Measurements from ENCODE around the gene SUMO3.

Gene SUMO3

DNA sequence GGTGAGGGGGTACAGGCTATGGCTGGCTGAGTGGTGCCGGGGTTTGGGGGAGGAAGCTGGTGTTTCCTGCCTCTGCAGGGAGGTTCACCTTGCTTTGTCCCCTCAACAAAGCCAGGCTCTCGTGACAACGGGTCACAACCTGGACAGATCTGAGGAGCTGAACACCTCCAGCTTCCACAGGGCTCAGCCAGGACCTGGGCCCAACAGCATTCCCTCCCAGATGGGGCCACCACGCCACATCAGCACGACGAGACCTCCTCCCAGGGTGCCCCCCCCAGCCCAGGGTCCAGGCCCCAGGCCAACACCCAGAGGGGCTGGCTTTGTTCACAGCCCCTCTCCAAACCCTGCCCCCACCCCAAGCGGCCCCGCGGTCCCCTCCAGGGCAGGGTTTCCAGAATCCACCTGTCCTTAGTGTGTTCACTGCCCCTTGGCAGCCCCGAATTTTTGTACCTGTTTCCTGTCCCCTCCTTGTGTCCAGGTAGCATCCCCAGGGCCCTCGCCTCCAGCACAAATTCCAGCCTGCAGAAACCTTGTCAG lies 51.0 kb downstream of the SUMO3 start:
- no peak overlapping the region for H3K27ac ChIP-seq (ENCODE audit: insufficient read depth, low read length, poor library complexity, severe bottlenecking)
- peaks cover 16% of the 10 kb centered on the region for H3K4me1 ChIP-seq (ENCODE audit: control insufficient read depth, insufficient read depth, low read length, poor library complexity, severe bottlenecking)
- no peaks in the 10 kb centered on the region for H3K9me3 ChIP-seq (ENCODE audit: control insufficient read depth, low read length)
- H3K27me3 ChIP-seq (replicated peaks; ENCODE audit: control insufficient read depth, insufficient read depth, low read length, poor library complexity, severe bottlenecking) = no peaks in the 10 kb centered on the region
- no peak for DNase-seq
- peaks cover 24% of the 10 kb centered on the region for H3K36me3 ChIP-seq (ENCODE audit: control insufficient read depth, insufficient read depth, low read length)
- H3K4me3 ChIP-seq (ENCODE audit: insufficient read depth, low read depth, low read length, poor library complexity, severe bottlenecking) = no peak overlapping the region

DNA sequence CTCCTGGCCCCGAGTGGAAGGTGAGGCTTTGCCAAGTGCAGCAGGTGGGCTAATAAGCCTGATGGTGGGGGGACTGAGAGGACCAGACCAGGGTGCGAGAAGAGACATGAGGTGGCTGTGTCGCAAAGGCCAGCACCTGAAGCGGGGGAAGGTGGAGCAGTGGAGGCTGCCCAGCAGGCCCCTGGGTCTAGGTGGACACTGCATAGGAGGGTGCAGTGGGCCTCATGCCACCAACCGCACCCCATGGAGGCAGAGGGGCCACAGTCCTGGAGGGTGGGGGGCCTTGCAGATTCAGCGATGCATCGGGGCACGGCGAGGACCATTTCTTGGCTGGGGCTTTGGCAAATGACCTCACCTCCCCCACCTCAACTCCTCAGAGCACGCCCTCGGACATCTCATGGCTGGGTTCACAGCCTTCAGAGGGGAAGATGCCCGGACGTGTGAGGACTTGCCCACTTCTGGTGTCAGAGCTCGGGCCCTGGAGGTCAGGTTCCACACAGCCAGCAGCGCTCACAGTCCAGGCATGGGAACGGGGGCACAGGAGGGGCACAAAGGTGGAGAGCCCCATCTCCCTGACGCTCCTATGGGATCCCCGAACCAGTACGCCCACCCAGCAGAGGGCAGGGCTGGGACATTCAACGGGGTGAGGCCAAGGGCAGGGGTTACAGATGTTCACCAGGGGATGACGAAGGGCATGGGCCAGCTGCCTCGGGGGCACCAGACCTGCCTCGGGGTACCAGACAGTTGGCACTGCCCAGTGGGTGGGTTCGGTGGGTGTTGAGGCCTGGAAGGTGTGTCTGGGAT lies 51.6 kb downstream of the SUMO3 start:
- Histone ChIP-seq H3K27me3 (replicated peaks; ENCODE audit: control insufficient read depth, insufficient read depth, low read length, poor library complexity, severe bottlenecking) (no peaks in the 10 kb centered on the region), H3K9me3 (ENCODE audit: control insufficient read depth, low read length) (no peaks in the 10 kb centered on the region), H3K27ac (ENCODE audit: insufficient read depth, low read length, poor library complexity, severe bottlenecking) (peak overlapping the region; percentile 10), H3K4me1 (ENCODE audit: control insufficient read depth, insufficient read depth, low read length, poor library complexity, severe bottlenecking) (peaks cover 16% of the 10 kb centered on the region), H3K36me3 (ENCODE audit: control insufficient read depth, insufficient read depth, low read length) (peaks cover 18% of the 10 kb centered on the region), H3K4me3 (ENCODE audit: insufficient read depth, low read depth, low read length, poor library complexity, severe bottlenecking) (no peak overlapping the region)
- no peak for DNase-seq

DNA sequence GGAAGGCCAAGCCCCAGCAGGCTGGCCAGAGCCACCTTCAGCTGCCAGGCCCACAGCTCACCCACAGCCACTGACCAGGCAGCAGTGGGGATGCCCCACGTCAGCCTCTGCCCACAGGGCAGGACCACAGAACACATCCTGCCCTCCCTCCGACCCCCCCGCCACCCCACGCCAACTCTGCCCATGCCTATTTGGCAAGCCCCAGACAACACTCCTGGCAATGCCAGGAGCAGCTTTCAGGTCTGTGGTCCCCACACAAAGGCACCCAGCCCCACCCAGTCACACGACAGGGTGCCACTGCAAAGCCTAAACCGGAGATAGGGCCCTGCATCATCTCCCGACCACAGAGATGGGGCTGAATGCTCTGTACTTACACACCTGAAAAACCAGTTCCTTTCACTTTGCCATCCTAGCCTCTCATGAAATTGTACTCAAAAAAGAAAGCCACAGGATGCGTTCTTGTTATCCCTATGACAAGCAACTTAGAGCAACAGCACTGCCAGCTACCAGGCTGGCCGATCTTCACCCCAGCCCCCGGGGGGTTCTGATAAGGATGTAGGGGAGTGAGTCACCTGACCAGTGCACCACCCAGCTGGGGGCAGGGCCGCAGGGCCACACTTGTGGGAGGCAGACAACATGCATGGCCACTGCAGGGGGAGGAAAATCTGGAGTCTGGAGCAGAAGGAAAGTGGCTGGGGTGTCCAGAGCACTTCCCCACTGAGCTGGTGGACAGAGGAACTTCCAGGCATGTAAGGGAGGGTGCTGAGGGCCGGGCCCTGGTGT lies 52.4 kb downstream of the SUMO3 start:
- Histone ChIP-seq H3K27me3 (replicated peaks; ENCODE audit: control insufficient read depth, insufficient read depth, low read length, poor library complexity, severe bottlenecking) (no peaks in the 10 kb centered on the region), H3K36me3 (ENCODE audit: control insufficient read depth, insufficient read depth, low read length) (peaks cover 10% of the 10 kb centered on the region), H3K4me3 (ENCODE audit: insufficient read depth, low read depth, low read length, poor library complexity, severe bottlenecking) (no peak overlapping the region), H3K4me1 (ENCODE audit: control insufficient read depth, insufficient read depth, low read length, poor library complexity, severe bottlenecking) (peaks cover 16% of the 10 kb centered on the region), H3K27ac (ENCODE audit: insufficient read depth, low read length, poor library complexity, severe bottlenecking) (peak overlapping the region; percentile 10), H3K9me3 (ENCODE audit: control insufficient read depth, low read length) (no peaks in the 10 kb centered on the region)
- DNase-seq = peak; percentile 11 to 26 (median 16)

DNA sequence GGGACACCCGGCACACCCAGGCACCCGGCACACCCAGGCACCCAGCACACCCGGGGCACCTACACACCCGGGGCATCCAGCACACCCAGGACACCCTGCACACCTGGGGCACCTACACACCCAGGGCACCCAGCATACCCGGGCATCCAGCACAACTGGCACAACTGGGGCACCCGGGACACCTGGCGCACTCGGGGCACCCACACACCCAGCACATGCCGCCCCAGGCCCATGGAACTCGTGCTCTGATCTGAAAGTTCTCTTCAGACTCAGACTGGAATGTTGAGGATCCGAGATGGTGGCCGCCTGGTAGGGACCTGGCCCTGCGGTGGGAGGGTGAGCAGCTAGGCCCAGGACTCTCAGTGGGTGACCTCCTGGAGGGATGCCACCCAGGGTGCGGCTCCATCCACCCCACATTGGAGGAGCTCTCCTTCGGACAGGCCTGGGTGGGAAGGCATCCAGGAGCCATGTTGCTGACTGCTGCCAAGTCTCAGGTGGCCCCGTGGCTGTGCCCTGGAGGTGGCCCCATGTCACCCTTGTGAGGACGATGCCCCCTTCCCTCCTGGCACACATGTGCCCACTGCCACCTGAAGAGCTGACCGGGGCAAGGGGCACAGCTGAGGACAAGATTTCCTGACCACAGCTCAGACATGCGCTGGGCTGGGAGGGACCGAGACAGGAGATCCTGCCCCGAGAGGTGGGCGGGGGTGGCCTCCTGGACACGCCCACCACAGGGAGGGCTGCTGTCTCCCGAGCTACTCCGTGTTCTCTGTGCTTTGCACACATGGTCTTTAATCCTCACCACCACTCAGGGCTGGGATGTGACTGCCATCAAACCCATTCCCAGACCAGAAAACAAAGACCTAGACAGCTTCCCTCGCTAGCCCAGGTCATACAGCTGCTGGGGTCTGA lies 53.3 kb downstream of the SUMO3 start:
- peaks cover 5% of the 10 kb centered on the region for H3K36me3 ChIP-seq (ENCODE audit: control insufficient read depth, insufficient read depth, low read length)
- DNase-seq = no peak
- H3K4me3 ChIP-seq (ENCODE audit: insufficient read depth, low read depth, low read length, poor library complexity, severe bottlenecking) = no peak overlapping the region
- H3K27ac ChIP-seq (ENCODE audit: insufficient read depth, low read length, poor library complexity, severe bottlenecking) = no peak overlapping the region
- H3K4me1 ChIP-seq (ENCODE audit: control insufficient read depth, insufficient read depth, low read length, poor library complexity, severe bottlenecking) = peaks cover 16% of the 10 kb centered on the region
- H3K9me3 ChIP-seq (ENCODE audit: control insufficient read depth, low read length) = no peaks in the 10 kb centered on the region
- H3K27me3 ChIP-seq (replicated peaks; ENCODE audit: control insufficient read depth, insufficient read depth, low read length, poor library complexity, severe bottlenecking) = no peaks in the 10 kb centered on the region

DNA sequence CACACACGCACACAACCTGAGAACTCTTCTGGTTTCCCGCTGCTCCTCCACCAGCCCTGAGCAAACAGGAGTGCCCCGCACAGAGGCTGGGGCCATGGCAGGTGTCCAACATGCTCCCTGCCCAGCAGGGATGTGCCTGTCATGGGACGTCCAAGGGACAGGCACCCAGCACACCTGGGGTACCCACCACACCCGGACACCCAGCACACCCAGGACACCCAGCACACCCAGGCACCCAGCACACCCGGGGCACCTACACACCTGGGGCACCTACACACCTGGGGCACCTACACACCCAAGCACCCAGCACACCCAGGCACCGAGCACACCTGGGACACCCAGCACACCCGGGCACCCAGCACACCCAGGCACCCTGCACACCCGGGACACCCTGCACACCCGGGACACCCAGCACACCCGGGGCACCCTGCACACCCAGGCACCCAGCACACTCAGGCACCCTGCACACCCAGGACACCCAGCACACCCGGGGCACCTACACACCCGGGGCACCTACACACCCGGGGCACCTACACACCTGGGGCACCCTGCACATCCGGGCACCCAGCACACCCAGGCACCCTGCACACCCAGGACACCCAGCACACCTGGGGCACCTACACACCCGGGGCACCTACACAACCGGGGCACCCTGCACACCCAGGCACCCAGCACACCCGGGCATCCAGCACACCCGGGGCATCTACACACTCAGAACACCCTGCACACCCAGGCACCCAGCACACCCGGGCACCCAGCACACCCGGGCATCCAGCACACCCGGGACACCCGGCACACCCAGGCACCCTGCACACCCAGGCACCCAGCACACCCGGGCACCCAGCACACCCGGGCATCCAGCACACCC lies 54.2 kb downstream of the SUMO3 start:
- Histone ChIP-seq H3K36me3 (ENCODE audit: control insufficient read depth, insufficient read depth, low read length) (peaks cover 4% of the 10 kb centered on the region), H3K9me3 (ENCODE audit: control insufficient read depth, low read length) (no peaks in the 10 kb centered on the region), H3K4me1 (ENCODE audit: control insufficient read depth, insufficient read depth, low read length, poor library complexity, severe bottlenecking) (peaks cover 16% of the 10 kb centered on the region), H3K27ac (ENCODE audit: insufficient read depth, low read length, poor library complexity, severe bottlenecking) (no peak overlapping the region), H3K4me3 (ENCODE audit: insufficient read depth, low read depth, low read length, poor library complexity, severe bottlenecking) (no peak overlapping the region), H3K27me3 (replicated peaks; ENCODE audit: control insufficient read depth, insufficient read depth, low read length, poor library complexity, severe bottlenecking) (no peaks in the 10 kb centered on the region)
- no peak for DNase-seq

DNA sequence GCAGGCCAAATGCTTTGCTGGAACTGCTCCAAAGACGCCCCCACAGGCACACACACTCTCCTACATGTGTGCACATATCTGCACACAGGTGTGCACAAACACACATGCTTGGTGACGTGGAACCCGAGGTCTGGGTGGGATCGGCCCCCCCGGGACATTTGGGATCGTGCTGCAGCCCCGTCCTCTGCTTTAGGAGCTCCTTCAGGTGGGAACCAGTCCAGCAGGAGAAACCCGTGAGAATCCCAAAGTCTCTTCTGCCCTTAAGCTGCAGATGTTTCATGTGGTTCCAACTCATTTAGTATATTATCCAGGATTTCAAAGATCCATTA lies 54.8 kb downstream of the SUMO3 start:
- peaks cover 16% of the 10 kb centered on the region for H3K4me1 ChIP-seq (ENCODE audit: control insufficient read depth, insufficient read depth, low read length, poor library complexity, severe bottlenecking)
- H3K27ac ChIP-seq (ENCODE audit: insufficient read depth, low read length, poor library complexity, severe bottlenecking) = no peak overlapping the region
- H3K36me3 ChIP-seq (ENCODE audit: control insufficient read depth, insufficient read depth, low read length) = no peaks in the 10 kb centered on the region
- no peak for DNase-seq
- H3K9me3 ChIP-seq (ENCODE audit: control insufficient read depth, low read length) = no peaks in the 10 kb centered on the region
- H3K4me3 ChIP-seq (ENCODE audit: insufficient read depth, low read depth, low read length, poor library complexity, severe bottlenecking) = no peak overlapping the region
- H3K27me3 ChIP-seq (replicated peaks; ENCODE audit: control insufficient read depth, insufficient read depth, low read length, poor library complexity, severe bottlenecking) = no peaks in the 10 kb centered on the region

DNA sequence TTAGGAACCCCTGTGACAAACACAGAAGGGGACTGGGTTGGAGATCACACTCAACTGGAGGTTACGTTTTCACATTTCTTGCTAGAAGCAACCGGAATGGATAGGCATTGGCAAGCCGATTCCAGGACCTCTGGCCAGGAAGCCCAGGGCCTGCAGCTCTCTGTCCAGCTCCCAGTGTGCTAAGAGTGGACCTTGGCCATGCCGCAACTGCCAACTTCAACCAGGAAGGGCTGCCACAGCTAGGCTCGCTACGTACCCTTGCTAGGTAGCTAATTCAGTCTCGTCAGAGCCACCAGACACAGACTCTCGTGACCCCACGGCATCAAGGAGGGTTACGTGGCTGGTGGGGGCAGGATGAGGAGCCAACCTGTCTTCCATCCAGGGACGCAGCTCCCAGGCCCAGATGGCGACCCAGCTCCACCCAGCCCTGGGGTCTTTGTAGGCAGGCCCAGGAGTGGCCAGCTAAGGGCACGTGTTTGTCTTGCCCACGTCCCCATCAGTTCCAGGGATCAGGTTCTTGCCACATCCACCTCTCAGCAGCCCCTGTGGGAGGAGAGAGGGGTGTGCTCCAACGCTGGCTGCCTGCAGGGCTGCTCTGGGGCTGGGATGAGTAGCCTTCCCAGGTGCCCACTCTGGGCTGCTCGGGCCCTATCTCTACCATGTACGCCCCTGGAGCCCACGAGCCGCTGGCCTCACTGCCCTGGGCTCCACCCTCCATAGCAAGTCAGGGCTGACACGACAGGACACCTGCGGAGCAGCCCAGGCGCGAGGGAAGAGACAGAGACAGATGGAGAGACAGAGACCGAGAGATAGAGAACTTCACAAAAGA lies 55.4 kb downstream of the SUMO3 start:
- H3K4me3 ChIP-seq (ENCODE audit: insufficient read depth, low read depth, low read length, poor library complexity, severe bottlenecking) = no peak overlapping the region
- no peaks in the 10 kb centered on the region for H3K9me3 ChIP-seq (ENCODE audit: control insufficient read depth, low read length)
- H3K4me1 ChIP-seq (ENCODE audit: control insufficient read depth, insufficient read depth, low read length, poor library complexity, severe bottlenecking) = peaks cover 16% of the 10 kb centered on the region
- no peaks in the 10 kb centered on the region for H3K27me3 ChIP-seq (replicated peaks; ENCODE audit: control insufficient read depth, insufficient read depth, low read length, poor library complexity, severe bottlenecking)
- no peak for DNase-seq
- no peaks in the 10 kb centered on the region for H3K36me3 ChIP-seq (ENCODE audit: control insufficient read depth, insufficient read depth, low read length)
- H3K27ac ChIP-seq (ENCODE audit: insufficient read depth, low read length, poor library complexity, severe bottlenecking) = no peak overlapping the region

DNA sequence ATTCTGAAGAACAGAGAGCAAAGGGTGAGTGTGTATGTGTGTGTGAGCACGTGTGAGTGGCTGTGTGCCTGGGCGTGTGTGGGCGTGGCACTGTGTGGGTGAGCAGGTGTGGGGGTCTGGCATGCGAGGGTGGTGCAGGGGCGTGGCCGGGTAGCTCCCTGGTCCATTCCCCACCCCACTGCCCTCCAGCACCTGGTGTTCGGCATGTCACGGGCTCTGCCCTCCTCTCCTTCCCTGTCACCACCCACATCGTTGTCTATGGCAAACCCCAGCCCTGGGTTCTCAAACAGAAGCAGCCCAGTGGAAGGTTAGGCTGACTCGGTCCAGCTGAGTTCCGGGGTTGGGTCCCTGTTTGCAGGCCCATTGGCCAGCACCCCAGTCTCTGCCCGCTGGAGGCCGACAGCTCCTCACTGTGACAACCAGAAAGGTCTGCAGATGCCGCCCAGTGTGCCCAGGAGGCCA lies 56.1 kb downstream of the SUMO3 start:
- H3K4me1 ChIP-seq (ENCODE audit: control insufficient read depth, insufficient read depth, low read length, poor library complexity, severe bottlenecking) = peaks cover 16% of the 10 kb centered on the region
- no peak overlapping the region for H3K27ac ChIP-seq (ENCODE audit: insufficient read depth, low read length, poor library complexity, severe bottlenecking)
- no peak for DNase-seq
- H3K4me3 ChIP-seq (ENCODE audit: insufficient read depth, low read depth, low read length, poor library complexity, severe bottlenecking) = no peak overlapping the region
- H3K36me3 ChIP-seq (ENCODE audit: control insufficient read depth, insufficient read depth, low read length) = no peaks in the 10 kb centered on the region
- no peaks in the 10 kb centered on the region for H3K27me3 ChIP-seq (replicated peaks; ENCODE audit: control insufficient read depth, insufficient read depth, low read length, poor library complexity, severe bottlenecking)
- no peaks in the 10 kb centered on the region for H3K9me3 ChIP-seq (ENCODE audit: control insufficient read depth, low read length)
